DMS153 treated with DMSO at 0.1 percent for 48 hours (cell line): Measurements from ENCODE around the gene SMPD3.

ENCODE experiments used
- DNase-seq: peaks from one replicate; lab custom pipeline; 2025; ENCODE audit not compliant: unreplicated experiment; lab: John Stamatoyannopoulos, UW

The SMPD3 gene

DNA sequence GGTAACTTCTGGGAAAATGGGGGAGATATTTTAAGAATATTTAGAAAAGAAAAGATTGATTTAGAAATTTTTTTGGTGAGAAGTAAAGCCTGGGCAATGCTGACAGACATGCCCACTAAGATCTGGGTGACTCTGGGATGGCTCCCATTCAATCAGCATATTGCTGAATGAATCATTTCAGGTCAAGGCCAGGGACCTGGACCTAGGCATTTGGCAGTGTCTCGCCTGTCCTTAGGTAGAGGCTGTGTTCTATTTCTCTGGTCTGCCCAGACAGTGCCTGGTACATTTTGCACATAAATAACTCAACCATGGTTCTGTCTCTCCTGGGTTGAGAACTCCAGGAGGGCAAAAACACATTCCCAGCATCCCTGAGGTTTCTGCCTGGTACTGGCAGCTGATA, 39.9 kb downstream of the SMPD3 start:
- DNase-seq = no peak

DNA sequence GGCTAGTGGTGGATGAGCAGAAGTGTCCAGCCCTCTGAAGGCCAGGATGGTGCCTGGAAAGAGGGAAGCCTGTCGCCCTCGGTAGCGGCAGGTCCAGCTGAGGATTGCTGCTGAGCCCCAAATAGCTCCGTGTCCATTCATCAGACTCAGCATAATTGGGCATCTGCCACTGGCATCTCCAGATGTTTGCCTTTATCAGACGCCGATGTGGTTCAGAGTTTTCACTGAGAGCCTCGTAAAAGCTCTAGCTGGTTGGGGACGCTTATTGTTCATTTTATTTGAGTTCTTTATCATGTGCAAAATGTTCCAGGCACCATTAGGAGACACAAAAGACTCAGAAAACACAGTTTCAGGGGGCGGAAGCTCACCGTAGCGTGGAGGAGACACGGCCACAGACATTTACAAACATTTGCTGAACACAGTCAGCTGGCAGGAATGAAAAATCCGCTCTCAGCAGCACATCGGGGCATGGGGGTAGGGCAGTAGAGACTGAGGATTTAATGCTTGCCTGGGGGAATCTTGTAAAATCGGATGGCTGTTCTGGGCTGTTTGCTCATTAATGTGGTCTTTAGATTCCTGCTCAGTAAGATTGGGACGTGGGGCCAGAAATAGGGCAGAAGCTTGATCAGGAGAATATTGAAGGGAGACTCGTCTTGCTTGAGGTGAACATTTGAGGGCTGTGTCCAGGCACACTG, 41.7 kb downstream of the SMPD3 start:
- DNase-seq = peak; percentile 85

DNA sequence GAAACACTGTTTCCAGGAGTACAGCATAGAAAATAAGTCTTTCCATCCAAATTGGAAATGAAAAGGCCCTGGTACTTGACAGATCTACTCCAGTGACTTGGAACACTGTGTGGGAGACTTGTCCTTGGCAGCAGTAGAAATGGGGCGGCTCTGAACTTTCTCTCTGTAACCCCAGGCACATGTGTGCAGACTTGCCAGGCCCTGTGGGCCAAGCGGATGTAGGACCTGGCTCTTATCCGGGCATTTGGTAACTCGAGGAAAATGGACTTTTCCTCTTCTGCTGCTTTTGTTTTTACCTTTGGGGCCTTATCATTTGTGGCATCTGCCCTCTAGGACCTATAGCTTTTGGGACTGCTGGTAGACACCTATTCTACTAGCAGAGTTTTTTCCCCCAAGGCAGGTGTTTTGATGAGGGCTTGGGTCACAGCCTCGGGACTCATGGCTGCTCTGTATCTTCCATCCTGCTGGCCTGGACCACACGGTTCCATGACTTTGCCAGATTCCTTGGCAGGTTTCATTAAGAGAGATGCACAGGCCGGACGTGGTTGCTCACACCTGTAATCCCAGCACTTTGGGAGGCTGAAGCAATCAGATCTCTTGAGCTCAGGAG, 43.5 kb downstream of the SMPD3 start:
- DNase-seq = no peak

DNA sequence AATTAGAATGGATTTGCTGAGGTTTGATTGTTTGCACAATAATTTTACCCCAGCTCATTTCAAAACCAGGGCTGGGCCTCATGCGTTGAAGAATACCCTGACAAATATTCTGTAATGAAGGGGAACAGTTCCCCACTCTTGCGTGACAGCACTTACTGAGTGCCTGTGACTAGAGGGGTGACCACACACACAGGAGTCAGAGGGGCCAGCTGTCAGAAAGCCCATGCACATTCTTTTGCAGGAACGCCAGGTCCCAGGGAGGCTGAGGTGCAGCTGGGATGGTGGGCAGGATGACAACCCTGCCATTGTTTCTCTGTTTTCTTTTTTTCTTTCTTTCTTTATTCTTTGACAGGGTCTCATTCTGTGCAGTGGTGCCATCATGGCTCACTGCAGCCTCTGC, 44.6 kb downstream of the SMPD3 start:
- DNase-seq = no peak

DNA sequence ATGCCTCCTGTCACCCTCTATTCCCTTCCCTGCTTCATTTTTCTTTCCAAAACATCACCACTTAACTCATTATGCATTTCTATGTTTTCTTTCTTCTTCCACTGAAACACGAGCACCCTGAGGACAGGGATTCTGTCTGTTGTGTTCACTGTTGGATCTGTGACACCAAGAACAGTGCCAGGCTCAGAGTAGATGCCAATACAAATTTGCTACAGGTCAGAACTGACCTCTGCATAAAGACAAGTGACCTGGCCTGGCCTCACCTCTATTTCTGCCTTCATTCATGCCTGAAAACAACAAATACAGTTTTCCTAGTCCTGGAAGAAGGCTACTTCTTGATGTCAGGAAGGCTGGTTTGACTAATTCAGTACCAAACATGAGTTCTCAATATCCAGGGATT, 45.1 kb downstream of the SMPD3 start:
- no peak for DNase-seq

DNA sequence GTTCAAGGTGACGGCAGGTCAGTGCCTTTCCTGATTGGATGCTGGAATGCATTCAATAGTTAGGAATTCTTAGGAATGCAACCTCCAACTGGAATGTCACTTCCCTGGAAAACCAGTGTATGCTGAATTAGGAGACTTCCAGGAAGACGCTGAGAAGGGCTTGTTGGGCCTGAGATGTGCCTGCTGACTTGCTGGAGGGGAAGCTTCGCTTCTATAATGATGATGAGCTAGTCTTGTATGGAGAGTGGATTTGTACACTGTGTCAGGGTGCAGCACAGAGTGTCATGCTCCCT, 45.6 kb downstream of the SMPD3 start:
- DNase-seq = no peak

DNA sequence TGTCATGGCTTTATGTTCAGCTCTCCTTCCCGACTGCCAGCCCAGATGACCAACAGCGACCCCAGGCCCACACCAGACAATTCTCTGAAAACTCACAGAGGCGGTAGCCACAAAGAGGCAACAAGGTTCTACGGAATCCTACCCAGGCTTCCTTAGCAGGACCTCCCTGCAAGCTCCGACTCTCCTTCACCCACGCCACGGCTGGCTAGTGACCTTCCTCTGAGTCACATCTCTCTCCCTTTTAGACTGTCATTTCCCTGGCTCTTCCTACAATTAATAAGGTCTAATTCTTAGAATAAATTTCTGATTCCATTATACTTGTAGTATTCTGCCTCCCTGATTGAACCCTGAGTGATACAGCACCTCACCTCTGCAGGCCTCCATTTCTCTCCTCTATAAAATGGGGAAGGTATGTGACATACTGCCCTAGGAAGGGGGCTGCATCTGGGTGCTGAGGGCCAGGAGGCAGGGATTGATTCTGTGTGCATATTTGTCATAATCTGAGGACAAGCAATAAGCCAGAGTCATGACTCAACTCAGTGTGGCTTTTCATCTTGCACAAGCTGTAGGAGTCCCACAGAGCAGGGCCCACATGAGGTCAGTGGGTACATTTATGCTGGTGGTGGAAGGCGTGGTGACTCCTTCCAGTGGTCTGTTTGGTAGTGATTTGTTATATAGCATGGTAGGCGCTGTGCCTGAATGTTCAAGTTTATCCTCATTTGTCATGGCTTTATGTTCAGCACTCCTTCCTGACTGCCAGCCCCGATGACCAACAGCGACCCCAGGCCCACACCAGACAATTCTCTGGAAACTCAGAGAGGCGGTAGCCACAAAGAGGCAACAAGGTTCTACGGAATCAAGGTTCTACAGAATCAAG, 46.2 kb downstream of the SMPD3 start:
- DNase-seq = no peak

DNA sequence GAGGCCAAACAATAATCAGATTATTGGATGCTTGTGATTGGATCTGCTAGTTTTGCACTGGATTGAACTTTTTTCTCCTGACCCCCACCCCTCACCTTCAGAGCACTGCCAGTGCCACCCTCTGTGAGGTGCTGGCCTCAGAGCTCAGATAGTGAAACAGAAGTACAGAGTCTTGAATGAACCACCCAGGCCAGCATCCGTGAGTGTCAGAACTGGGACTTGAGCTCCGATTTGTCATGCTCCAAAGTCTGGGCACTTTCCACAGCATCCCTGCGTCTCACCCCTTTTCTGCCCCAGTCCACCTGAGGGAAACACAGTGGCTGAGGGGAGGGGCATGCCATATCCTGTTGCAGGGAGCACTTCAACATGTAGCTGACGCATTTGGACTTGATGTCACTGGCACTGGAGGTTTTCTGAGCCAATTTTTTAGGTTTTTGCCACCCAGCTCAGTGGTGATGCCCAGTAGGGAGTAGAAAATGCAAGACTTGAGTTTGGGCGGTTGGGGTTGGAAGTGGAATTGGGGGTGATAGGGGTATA, 47.3 kb downstream of the SMPD3 start:
- no peak for DNase-seq

DNA sequence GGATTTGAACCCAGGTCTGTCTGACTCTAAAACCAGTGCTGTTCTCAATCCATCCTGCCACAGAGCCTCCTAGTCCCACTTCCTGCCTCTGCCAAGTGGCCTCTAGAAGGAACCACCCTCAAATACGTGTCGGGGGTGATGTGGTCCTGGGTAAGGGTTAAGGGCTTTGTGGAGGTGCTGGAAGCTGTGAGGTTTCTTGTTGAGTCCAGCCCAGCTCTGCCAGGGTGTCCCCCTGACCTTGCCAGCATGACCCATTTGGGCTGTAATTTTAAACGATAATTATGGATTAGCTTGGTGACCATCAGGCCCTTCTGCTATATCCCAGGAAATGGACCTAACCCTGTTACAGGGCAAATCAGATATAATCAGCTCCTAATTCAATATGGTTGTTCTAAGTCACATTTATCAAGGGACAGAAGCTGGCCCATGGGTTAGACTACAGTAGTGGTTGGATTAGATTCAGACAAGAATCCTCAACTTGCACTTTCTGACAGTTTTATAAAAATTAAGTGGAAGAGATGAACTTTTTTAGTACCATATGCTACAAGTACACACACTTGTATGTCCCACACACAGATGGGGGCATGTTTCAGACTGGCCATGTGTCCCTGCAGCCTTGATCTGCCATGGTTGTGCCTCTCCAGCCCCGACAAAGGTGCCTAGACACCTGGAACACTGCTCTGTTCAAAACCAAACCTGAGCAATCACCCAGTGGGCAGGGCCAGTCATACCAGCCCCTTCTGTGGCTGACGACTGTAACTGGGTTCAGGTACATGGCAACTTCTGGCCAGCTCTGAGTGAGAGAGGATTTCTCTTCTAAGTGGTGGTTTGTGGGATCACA, 48.0 kb downstream of the SMPD3 start:
- DNase-seq = no peak

DNA sequence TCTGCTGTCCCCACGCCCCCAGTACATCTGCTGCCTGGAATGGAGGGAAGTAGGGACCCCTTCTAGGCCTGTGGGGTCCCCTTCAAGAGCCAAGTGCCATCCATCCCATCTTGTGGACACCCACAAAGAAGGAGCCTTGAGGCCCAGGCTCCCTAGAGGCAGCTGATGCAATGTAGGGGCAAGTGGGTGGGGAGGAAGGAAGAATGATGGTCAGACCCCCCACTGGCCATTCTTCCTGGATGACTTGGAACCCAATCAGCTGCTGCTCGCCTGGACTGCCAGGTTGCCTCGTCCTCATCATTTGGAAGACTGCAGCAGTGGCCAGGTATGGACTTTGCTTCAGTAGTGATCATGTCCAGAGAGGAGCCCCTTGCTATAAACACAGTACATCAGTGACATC, 48.9 kb downstream of the SMPD3 start:
- DNase-seq = no peak

DNA sequence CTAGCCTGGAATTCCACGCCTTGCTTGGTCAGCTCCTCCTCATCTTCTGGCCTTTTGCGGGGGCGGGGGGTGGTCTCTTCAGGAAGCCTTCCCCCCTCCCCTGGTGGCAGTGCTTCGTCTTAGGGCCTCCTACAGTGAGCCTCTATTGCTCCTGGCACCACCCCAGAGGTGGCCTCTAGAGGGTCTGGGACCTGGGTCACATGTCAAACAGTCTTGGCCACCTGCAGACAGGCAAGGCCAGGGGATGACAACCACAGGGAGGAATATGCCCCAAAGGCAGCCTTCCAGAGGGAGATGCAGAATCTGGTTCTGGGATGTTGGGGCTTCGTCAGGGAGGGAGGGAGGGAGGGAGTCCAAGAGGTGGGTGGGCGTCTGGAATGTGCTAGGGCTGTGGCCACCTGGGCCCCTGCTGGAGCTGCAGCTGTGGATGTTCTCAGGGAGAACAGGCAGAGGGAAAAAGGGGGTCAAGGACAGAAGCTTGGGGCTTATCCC, 50.6 kb downstream of the SMPD3 start:
- DNase-seq = no peak

DNA sequence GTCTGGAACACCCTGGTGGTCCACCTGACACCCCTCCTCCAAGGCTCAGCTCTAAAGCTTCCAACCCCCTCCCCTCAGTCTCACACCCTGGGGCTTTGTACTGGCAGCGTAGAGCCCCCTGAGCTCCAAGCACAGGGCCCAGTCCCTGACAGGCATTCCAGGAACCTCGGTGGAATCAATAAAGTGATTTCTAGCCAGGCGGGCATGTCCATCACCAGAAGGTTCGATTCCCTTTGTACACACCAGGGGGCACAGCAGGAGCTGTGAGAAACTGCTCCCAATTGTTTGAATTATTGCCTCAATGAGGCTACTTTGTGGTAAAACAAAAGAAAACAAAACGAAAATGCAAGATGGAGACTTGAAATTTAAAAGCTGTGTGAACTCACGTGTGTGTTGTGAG, 51.8 kb downstream of the SMPD3 start:
- peak; percentile 15 for DNase-seq

DNA sequence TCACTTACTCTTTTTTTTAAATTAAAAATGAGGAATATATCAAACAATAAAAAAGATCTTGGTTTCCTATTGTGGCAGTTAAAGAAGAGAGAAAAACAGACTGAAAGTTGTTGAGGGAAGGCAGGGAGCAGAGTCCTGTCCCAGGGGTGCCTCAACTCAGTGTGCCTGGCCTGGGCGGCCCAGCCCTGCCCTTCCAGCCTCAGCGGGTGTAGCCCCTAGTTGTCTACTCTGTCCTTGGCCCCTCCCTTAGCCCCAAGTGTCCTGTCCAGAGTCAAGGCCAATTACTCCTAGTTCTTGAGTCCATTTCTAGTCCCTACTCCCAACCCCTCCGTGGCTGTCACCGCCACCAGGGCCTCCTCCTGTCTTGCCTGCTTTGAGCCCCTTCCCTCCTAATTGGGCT, 52.5 kb downstream of the SMPD3 start:
- DNase-seq = no peak

DNA sequence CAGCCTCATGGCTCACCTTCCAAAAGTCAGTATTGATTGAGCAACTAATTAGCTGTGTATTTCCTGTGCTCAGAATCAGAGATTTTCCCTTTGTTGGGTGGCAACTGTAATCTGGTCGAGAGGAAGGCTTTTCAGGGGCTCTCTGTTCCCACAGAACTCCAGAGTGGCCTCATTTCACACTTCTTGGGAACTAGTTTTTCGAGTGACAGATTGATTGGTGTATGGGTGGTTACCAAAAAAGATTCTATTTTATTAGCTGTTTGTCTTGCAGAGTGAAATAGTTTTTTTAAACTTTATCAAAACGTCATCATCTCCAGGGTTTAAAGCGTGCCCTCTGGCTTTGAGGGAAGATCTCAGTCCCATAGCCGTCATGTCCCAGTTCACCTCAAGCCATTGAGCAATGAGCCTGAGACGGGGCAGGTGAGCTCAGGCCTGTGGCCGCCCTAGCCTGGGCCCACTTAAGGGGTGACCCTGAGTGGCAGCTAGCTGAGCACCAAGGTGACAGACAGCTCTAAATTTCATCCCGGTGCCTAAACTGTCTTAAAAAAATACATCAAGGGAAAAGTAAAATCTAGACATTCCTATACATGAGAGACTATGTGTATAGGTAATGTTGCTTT, 53.0 kb downstream of the SMPD3 start:
- DNase-seq = no peak

DNA sequence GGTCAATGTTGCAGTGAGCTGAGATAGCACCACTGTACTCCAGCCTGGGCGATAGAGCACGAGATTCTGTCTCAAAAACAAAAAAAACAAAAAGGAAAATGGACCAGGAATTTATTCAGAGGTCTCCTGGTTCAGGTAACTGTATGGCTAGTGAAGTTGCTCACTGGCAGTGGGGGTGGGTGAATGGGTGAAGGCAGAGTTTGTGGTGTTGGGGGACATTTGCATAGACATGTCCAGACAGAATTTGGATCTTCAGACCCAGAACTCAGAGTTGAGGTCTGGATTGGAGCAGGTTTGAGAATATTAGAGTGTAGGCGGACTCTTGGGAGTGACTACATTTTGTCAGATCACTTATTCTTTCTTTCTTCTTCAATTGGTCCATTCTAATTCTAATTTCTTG, 55.0 kb downstream of the SMPD3 start:
- DNase-seq = no peak

DNA sequence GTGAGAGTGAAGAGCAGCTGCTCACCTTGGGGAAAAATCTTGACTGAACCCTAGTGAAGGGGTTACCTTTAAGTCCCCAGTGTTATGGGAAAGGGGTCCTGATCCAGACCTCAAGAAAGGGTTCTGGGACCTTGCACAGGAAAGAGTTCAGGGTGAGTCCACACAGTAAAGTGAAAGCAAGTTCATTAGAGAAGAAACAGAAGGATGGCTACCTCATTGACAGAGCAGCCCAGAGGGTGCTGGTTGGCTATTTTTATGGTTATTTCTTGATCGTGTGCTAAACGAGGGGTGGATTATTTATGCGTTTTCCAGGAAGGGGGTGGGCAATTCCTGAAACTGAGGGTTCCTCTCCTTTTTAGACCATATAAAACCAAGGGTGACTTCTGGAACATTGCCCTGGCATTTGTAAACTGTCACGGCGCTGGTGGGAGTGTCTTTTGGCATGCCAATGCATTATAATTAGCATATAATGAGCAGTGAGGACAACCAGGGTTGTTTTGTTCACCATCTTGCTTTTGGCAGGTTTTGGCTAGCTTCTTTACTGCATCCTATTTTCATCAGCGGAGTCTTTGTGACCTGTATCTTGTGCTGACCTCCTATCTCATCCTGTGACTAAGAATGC, 58.4 kb downstream of the SMPD3 start:
- no peak for DNase-seq

DNA sequence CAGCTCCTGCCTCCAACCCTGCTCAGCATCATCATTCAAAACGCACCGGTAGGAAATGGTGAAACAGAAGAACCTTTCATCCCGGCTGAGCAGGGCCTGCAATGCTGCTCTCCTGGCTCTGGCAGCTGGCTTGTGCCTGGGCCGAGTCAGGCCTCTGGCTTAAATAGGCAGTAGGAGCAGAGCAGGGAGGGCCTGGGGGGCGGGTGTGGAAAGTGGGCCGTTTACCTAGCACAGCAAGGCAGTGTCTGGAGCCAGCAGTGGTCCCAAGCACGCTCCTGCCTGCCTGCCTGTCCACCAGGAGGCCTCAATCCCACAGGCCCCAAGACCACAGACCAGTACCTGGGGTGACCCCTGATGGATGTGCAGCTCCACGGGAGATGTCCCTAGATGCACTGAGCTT, 59.3 kb downstream of the SMPD3 start:
- no peak for DNase-seq

DNA sequence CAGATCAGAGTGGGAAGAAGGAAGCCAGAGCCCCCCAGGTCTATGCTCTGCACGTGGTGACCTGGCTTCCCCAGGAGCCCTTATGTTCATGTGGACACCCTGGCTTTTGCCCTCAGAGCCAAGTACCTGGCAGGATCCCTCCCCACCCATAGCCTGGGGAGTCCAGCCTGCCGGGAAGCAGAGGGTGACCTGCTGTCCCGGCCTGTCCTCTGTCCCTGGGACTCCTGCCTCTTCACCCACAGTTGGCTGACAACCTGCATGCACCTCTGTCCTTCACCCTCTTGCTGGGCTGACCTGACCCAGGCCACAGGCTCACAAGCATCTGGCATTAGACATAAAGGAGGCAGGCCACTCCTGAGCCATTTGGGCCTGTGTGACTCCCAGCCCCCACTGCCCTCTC, 60.2 kb downstream of the SMPD3 start:
- no peak for DNase-seq

DNA sequence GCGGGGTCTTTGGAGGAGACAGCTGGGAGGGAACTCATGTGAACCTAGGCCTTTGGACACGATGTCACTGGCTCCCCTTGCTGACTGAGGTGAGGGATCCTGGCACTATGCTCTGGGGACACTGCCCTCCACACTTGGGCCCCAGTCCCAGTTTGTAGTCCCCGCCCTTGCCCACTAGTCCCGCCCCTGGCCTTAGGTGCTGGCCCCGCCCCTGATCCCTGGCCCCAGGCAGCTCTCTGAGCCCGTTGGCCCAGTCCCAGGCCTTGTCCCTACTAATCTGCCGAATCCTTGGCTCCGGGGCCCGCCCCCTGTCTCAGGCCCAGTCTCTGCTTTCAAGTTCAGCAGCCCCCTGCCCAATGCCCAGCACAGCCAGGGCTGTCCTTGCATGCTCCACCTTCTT, 61.0 kb downstream of the SMPD3 start:
- no peak for DNase-seq

DNA sequence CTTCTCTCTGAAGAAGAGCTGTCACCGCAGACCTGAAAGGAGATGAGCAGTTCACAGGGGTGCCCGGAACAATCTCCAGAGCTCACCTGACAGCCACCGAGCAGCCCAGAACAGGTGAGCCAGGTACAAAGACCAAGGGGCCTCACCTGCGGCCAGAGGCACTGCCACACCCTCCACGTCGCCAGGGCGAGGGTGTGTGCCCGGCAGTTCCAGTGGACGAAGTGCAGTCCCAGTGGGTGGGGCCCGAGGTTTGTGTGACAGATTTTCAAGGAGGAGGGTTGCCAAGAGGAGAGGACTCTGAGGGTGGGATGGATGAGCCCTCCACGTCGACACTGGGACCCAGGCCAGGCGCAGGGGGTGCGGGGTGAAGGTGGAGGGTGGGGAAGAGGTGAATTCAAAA, 61.7 kb downstream of the SMPD3 start:
- no peak for DNase-seq
